Choroid plexus epithelial cell (primary cell): ENCODE data around the gene LIX1L.

Experiments
- DNase-seq: peaks from one replicate; pipeline ENCODE4 v3.0.0-alpha.2; 2010; ENCODE audit warnings: low read depth
- H3K4me3 ChIP-seq: 2 replicates; pipeline ENCODE4 v1.5.1; 2011; ENCODE audit warnings: low read depth, mild to moderate bottlenecking, control low read depth, low read length, moderate library complexity
- TF ChIP-seq, protein P1 (sequence below): conservative IDR thresholded peaks from 2 replicates; pipeline ENCODE4 v1.5.1; 2011; ENCODE audit warnings: low read depth, mild to moderate bottlenecking, control low read depth, inconsistent platforms, low read length, moderate library complexity

LIX1L gene

DNA sequence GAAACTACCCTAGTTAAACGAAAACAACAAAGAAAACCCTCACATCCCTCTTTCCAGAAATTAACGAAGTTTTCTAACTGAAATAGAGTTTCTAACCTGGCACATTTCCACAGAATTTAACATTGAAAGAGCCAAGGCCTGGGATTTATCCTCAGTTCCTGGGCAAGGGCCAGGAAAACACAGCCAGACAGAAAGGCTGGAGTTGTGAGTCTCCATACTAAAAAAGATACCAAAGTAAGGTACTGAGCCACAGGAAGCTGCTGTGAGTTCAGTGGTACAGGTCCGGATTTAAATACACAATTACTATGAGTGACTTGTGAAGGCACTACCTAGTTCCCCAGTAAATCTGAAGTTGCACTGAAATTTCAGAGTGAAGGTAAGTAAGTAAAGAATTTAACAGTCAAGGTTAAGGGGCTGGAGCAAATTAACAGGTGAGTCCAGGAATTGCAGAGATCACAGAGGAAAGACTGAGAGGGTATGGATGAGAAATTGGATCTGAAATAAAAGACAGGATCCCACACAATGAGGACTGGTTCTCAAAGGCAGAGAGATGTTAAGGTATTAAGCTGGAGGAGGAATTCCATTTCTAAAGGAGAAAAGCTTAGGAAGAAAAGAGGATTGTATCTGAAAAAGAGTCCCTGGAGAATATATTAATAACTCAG lies 905 bp downstream of the LIX1L start:
- DNase-seq, result peak; percentile 33
- H3K4me3 ChIP-seq, result peak overlapping the region; percentile 84
- TF ChIP-seq, protein P1, sequence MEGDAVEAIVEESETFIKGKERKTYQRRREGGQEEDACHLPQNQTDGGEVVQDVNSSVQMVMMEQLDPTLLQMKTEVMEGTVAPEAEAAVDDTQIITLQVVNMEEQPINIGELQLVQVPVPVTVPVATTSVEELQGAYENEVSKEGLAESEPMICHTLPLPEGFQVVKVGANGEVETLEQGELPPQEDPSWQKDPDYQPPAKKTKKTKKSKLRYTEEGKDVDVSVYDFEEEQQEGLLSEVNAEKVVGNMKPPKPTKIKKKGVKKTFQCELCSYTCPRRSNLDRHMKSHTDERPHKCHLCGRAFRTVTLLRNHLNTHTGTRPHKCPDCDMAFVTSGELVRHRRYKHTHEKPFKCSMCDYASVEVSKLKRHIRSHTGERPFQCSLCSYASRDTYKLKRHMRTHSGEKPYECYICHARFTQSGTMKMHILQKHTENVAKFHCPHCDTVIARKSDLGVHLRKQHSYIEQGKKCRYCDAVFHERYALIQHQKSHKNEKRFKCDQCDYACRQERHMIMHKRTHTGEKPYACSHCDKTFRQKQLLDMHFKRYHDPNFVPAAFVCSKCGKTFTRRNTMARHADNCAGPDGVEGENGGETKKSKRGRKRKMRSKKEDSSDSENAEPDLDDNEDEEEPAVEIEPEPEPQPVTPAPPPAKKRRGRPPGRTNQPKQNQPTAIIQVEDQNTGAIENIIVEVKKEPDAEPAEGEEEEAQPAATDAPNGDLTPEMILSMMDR, result no peak

DNA sequence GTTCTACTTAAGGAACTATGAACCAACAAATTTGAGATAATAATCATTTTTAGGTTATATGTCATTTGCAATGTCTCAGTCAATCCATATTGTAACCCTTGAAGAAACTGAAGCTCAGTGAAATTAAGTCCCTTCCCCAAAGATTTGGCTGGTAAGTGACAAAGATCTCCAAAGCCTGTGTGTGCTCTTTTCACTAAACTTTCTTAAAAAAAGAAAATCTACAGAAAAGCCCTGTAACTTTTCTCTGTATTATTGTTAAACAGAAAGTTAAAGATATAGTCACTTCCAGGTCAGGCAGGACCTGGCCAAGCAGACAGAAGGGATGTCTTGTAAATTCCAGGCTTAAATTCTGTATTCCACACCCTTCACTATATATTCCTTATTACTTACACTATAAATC lies 1.5 kb downstream of the LIX1L start:
- H3K4me3 ChIP-seq, result peak overlapping the region; percentile 84
- TF ChIP-seq, protein P1, result no peak

DNA sequence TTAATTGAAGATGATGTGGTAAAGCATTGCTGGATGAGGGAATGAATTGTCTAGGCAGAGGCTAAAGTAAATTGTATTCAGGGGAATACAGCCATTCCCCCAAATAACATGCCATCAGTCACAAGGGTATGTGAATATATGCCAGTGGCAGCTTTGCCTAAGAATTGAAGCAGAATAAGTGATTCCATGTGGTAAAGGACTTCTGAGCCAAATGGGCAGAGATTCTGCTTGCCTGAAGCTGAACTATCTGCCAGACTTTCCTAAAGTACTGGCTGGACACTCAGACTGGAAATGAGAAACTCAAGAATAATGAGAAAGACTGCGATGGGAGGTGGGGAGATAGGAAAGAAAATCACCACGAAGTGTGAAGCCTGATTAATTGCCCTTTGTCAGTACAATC lies 2.4 kb downstream of the LIX1L start:
- TF ChIP-seq, protein P1, result no peak
- no peak overlapping the region for H3K4me3 ChIP-seq
- DNase-seq, result no peak

More for the DNA sequence above, 1.5 kb downstream of the LIX1L start:
- no peak for DNase-seq

DNA sequence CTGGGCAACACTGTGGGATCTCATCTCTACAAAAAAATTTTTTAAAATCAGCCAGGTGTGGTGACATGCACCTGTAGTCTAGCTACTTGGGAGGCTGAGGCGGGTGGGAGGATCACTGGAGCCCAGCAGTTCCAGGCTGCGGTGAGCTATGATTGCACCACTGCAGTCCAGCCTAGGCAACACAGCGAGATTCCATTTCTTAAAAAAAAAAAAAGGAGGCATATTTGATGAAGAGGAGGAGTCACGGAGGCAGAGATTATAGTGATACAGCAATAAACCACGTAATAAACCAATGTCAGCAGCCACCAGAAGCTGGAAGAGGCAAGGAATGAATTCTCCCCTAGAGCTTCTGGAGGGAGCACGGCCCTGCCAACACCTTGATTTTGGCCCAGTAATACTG lies 4.0 kb downstream of the LIX1L start:
- TF ChIP-seq, protein P1, result no peak
- H3K4me3 ChIP-seq, result no peak overlapping the region
- no peak for DNase-seq

DNA sequence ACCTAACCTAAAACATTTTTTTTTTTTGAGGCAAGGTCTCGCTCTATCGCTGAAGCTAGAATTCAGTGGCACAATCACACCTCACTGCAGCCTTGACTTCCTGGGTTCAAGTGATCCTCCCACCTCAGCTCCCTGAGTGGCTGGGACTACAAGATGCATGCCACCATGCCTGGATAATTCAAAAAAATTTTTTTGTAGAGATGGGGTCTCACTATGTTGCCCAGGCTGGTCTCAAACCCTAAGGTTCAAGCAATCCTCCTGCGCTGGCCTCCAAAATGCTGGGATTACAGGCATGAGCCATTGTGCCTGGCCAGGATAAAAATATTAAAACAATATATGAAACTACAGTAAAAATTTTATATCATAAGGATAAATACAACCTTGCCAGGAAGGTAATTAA lies 4.9 kb downstream of the LIX1L start:
- TF ChIP-seq, protein P1, result no peak
- no peak overlapping the region for H3K4me3 ChIP-seq
- DNase-seq, result no peak

DNA sequence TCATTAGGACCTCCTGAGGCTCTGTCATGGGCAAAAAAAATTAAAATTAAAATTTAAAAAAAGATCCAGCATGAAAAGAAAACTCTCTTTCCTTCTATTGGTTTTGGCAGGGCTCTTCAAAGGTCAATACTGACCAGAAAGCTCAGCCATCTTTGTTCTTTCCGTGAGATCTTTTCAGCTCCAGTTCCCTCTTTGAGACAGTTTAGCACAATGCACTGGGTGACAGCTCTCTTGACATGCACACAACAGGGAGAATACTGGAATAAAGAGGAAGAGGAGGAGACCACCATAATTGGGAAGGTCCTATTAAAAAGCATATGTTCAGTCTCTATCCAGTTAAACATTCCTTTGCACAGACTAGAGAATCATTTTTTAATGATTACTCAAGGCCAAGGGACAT lies 6.3 kb downstream of the LIX1L start:
- TF ChIP-seq, protein P1, result no peak
- no peak for DNase-seq
- no peak overlapping the region for H3K4me3 ChIP-seq

DNA sequence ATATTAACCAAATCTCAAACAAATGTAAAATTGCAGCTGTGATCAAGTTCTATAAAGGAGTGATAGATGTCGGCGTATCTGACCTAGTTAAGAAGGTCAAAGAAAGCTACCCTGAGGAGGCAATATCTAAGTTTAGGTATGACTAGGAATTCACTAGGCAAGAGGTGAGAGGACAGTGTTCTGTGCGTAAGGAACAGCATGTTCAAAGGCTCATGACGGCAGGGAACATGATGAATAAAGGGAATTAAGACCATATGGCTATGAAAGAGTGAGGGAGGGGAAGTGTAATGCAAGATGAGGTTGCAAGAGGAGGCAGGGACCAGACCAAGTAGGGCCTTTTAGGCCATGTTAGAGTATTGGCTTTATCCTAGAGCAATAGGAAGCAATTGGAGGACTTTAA lies 8.6 kb downstream of the LIX1L start:
- peak; percentile 42 for DNase-seq
- TF ChIP-seq, protein P1, result no peak
- H3K4me3 ChIP-seq, result no peak overlapping the region
